ENCODE data around the gene L3MBTL4.

Gene L3MBTL4

GRCh38 chr18:6255116-6255705 is 159.5 kb downstream of the L3MBTL4 start:
- DNase-seq (ENCODE audit: low read depth in 3 of 3) = no peak

GRCh38 chr18:6254456-6254855 is 160.3 kb downstream of the L3MBTL4 start:
- no peak for DNase-seq (ENCODE audit: low read depth in 3 of 3)

GRCh38 chr18:6251084-6251483 is 163.6 kb downstream of the L3MBTL4 start:
- DNase-seq (ENCODE audit: low read depth in 3 of 3) = no peak

- DNase-seq (ENCODE audit: low read depth in 3 of 3) = no peak
Measured at GRCh38 chr18:6249788-6250187, 164.9 kb downstream of the L3MBTL4 start.

- DNase-seq (ENCODE audit: low read depth in 3 of 3) = no peak
Measured at GRCh38 chr18:6249170-6249569, 165.5 kb downstream of the L3MBTL4 start.

- DNase-seq (ENCODE audit: low read depth in 3 of 3) = no peak
Measured at GRCh38 chr18:6248017-6248416, 166.7 kb downstream of the L3MBTL4 start.

- no peak for DNase-seq (ENCODE audit: low read depth in 3 of 3)
Measured at GRCh38 chr18:6242004-6242403, 172.7 kb downstream of the L3MBTL4 start.

GRCh38 chr18:6239716-6240115 is 175.0 kb downstream of the L3MBTL4 start:
- no peak for DNase-seq (ENCODE audit: low read depth in 3 of 3)

GRCh38 chr18:6236258-6236657 is 178.5 kb downstream of the L3MBTL4 start:
- DNase-seq (ENCODE audit: low read depth in 3 of 3) = no peak

- DNase-seq (ENCODE audit: low read depth in 3 of 3) = no peak
Measured at GRCh38 chr18:6222271-6222670, 192.4 kb downstream of the L3MBTL4 start.

- no peak for DNase-seq (ENCODE audit: low read depth in 3 of 3)
Measured at GRCh38 chr18:6221602-6222014, 193.1 kb downstream of the L3MBTL4 start.

- no peak for DNase-seq (ENCODE audit: low read depth in 3 of 3)
Measured at GRCh38 chr18:6220129-6220528, 194.6 kb downstream of the L3MBTL4 start.

GRCh38 chr18:6219116-6219717 is 195.5 kb downstream of the L3MBTL4 start:
- no peak for DNase-seq (ENCODE audit: low read depth in 3 of 3)

- DNase-seq (ENCODE audit: low read depth in 3 of 3) = no peak
Measured at GRCh38 chr18:6215888-6216287, 198.8 kb downstream of the L3MBTL4 start.

GRCh38 chr18:6211174-6211504 is 203.6 kb downstream of the L3MBTL4 start:
- DNase-seq (ENCODE audit: low read depth in 3 of 3) = no peak

- DNase-seq (ENCODE audit: low read depth in 3 of 3) = no peak
Measured at GRCh38 chr18:6210349-6211173, 204.2 kb downstream of the L3MBTL4 start.

- DNase-seq (ENCODE audit: low read depth in 3 of 3) = no peak
Measured at GRCh38 chr18:6207941-6208340, 206.8 kb downstream of the L3MBTL4 start.

GRCh38 chr18:6207116-6207515 is 207.6 kb downstream of the L3MBTL4 start:
- DNase-seq (ENCODE audit: low read depth in 3 of 3) = no peak

GRCh38 chr18:6205706-6206105 is 209.0 kb downstream of the L3MBTL4 start:
- DNase-seq (ENCODE audit: low read depth in 3 of 3) = no peak

- no peak for DNase-seq (ENCODE audit: low read depth in 3 of 3)
Measured at GRCh38 chr18:6204476-6204875, 210.2 kb downstream of the L3MBTL4 start.

GRCh38 chr18:6203791-6204190 is 210.9 kb downstream of the L3MBTL4 start:
- DNase-seq (ENCODE audit: low read depth in 3 of 3) = no peak

- no peak for DNase-seq (ENCODE audit: low read depth in 3 of 3)
Measured at GRCh38 chr18:6202861-6203260, 211.8 kb downstream of the L3MBTL4 start.

GRCh38 chr18:6200204-6200774 is 214.4 kb downstream of the L3MBTL4 start:
- no peak for DNase-seq (ENCODE audit: low read depth in 3 of 3)
